HT-29 (cell line): ENCODE results near the gene TEX29. TPM values are rescaled to one million over a fixed set of nuclear protein-coding genes. Genes with fewer than 3 reads are reported as not detected.

Experiments used
- DNase-seq: peaks from one replicate; pipeline ENCODE4 v3.0.0-alpha.2; 2015; ENCODE audit warnings: low spot score
- total RNA-seq: library from RNA; depleted of rRNA; stranded (reverse); fragments of >200 nt; shearing (Covaris generic); gene quantifications from 2 replicates; pipeline ENCODE4 v1.2.3, GENCODE V29; 2014

TEX29 gene
- total RNA-seq, 1 experiment from 2014 or later: not detected

DNA sequence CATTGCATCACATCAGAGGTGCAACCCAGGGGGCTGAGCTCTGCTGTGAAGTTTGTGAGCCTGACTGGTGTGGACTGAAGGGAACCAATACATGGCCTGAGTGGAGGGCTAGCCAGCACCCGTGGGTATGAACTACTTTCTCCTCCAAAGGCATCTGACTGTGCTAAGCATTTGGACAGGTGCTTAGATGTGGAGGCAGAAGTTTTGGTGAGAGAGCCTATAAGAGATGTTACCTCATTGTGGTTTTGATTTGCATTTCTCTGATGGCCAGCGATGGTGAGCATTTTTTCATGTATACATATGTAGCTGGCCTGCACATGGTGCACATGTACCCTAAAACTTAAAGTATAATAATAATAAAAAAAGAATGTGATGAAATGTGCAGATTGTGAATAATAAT is 46.9 kb downstream of the TEX29 start:
- DNase-seq: no peak

DNA sequence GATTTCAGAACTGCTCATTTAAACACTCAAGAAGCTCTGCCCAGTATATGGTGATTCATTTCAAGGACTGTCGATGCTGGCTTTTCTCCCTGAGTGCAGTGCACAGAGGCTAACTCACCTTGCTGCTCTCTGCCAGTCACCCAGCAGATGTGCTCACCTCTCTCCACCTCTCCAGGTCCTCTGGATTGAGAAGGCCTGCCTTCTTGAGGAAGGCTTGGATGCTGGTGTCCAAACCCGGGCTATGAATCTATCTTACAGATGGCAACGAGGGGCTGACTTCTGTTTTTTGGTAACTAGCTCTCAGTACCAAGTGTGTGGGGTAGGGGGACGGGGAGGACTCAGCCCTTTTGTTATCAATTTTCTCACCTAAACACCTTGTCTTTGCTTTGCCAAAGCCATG is 47.6 kb downstream of the TEX29 start:
- DNase-seq: no peak

DNA sequence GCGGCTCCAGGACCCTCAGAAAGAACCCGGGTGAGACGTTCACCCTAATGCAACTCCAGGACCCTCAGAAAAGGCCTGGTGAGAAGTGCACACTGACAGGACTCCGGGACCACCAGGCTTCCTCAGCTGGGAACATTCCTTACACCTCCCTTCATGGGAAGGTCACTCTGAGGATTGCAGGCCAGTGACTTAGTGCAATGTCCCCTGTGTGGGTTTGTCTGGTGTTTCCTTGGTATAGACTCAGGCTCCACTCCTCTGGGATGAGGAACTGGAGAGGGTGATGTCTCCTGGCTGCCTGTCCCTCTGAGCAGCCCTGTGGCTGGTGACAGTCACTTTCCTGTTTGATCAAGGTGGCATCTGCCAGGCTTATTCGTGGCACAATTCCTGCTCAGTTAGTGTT is 49.7 kb downstream of the TEX29 start:
- DNase-seq: no peak

DNA sequence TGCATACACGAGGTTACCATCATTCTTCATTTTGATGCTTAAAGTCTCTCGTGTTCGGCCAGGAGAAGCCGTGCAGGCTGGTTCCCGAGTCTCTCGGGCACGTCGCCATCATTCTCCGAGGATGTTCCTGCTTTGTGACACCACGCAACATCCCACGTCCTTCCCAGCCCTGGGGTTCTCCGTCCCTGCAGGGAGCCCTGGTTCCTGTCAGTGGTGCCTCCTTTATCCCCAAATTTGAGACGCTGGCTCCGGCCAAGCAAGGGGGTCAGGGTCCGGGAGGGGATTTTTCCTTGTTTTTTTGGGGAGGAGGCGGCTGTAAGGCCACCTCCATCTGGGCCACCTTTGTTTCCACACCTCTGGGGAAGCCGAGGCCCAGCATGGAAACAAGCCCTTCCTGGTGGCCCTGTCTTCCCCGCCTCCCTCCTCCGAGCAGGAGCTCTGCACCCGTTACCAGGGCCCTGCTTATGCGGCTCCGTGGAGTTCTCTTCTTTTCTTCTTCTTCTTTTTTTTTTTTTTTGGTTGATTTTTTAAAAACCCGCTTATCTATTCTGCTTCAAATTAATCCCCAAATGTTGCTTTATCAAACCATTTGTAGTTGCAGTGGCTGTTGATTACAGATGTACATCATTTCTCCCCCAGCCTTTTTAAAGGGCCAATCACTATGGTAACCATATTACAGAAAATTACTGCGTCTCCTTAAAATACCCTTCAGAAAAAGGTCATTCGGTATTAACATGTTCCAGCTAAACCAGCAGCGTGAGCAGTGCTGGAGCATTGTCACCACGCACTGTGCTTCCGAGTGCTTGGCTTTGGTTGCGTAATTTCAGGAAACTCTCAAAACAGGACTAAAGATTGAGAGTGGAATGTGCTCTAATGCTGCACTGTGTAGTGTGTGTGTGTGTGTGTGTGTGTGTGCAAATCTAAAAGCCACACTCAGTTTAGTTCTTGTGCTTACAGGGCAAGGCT is 50.4 kb downstream of the TEX29 start:
- DNase-seq: no peak

DNA sequence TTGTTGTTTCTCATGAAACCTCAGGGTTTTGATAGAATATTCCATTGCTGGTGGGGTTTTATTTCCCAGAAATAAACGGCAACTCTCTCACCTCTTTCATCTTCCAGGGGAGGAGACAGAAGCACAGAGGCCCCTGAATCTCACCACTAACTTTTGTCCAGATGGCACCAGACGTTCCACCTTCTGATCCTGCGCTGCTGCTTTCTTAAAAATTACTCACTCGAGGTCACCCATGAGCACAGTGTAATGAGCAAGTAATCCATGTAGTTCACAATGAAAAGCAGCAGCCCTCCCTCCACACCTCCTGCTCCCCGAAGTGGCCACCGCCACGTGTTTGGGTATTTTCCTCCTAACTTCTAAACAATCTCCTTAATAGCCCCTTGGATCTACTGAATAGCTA is 51.3 kb downstream of the TEX29 start:
- DNase-seq: no peak

DNA sequence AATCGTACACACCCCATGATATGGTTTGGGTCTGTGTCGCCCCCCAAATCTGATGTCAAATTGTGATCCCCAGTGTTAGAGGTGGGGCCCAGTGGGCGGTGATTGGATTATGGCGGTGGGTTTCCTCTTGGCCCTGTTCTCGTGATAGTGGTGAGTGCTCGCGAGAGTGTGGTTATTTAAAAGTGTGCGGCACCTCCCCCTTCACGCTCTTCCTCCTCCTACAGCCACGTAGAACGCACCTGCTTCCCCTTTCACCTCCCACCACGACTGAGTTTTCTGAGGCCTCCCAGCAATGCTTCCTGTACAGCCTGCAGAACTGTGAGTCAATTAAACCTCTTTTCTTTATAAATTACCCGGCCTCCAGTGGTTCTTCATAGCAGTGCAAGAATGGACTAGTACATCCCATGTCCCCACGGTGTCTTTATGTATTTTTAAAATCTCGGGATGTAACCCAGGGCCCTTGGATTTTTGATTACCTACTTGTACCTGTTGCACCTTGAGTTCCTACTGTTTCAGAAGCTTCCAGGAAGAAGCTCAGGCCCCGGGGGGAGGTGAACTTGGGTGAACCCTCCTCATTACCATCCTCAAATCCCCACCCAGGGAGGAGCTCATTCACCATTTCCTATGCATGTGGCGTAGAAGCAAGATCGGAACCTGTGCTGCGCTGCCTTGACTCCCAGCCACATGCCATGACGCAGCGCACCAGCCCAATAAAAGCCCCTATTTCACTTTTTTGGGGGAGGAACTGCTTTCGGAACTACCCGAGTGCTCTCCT is 52.4 kb downstream of the TEX29 start:
- DNase-seq: no peak

DNA sequence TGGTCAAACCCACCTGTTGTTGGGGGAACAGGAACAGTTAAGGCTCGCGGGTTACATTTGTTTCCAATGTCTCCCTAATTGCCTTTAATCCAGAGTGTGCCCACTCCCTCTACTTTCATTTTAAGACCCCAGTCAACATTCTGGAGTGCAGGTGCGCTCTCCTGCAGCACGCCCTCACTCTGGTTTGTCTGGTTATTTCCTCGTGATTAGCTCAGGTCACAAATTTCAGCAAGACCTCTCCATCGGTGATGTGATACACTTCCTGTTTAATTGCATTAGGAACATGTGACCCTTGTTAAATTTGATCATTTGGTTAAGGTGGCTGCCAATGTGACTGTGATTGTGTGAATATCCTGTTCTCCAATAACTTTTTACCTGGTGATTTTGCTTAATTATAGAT is 53.0 kb downstream of the TEX29 start:
- no peak for DNase-seq

DNA sequence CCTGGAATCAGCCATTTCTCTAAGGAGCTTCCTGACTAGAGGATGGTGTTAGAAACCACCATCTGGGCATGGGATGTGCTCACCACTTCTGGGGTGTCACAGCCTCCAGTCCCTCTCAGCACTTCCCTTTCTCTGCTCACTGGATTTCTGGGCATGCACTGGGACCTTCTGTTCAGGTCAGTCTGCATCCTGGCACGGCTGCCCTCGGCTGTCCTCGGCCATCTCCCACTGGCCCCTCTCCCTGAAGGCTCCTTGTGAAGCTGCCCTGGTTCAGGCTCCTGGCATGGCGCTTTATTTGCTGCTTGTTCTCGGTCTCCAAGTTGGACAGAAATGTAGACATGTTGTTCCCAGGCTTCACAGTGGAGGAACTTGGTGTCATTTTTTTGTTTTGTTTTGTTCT is 60.0 kb downstream of the TEX29 start:
- DNase-seq: no peak

DNA sequence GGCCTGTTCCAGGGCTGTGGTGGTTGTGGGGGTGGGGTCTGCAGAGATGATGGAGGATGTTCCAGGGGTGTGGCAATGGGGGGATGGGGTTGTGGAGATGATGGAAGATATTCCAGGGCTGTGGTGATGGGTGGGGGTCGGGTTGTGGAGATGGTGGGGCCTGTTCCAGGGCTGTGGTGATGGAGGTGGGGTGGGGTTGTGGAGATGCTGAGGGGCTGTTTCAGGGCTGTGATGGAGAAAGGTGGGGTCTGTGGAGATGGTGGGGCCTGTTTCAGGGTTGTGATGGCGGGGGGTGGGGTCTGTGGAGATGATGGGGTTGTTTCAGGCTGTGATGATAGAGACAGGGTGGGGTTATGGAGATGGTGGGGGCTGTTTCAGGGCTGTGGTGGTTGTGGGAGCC is 62.0 kb downstream of the TEX29 start:
- DNase-seq: no peak

DNA sequence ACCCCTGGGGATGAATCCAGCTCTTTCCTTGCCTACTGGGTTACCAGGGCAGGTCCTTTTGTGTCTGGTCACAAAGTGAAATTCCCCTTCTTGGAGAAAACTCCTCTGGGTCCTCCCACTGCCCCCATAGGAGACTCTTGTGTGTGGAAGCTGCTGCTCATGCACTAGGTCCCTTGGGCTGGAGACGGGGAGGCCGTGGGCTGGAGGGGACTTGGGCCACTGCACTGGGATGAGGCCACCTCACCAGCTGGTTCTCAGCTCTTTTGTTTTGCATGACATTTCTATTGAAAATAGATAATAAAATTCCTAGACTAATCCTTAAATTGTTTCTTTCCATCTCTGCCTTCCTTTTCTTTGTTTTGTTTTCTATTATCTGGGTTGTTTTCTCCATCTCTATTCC is 62.4 kb downstream of the TEX29 start:
- DNase-seq: no peak

DNA sequence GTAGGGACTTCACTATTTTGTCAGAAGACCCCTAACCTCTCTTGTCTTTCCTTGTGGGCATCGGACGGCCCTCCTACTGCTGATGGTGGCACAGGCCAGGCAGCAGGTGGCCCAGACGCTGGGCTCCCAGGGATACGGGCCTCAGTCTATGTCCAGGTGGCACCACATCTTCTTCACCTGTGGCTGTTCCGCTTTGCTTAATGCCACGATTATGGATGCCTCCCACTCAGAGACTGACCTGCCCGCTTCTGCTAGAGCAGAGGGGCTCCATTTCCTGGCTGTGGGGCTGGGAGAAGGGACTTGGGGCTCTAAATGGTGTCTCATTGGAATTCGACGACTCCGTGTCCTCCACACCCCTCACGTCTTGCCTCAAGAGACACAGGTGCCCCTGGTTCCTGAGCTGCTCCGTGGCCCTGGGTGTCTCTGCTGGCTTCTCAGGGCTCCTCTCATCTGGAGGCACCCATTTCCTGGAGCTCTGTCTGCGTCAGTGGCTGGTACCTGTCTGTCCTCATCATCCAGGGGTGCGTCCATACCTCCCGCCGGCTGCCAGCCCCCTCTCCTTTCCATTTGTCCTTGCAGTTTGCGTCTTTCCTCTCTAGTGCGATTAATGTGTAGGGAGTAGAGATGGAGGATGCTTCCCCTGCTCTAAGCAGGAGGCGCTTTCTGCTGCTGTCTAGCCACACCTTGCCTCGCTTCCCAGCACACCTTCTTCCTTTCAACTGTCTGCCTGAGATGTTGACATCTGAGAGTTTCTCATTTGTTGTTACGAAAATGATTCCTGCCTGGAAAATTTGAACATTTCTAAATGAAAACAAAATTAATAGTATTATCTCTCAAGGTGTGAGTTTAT is 63.4 kb downstream of the TEX29 start:
- no peak for DNase-seq

DNA sequence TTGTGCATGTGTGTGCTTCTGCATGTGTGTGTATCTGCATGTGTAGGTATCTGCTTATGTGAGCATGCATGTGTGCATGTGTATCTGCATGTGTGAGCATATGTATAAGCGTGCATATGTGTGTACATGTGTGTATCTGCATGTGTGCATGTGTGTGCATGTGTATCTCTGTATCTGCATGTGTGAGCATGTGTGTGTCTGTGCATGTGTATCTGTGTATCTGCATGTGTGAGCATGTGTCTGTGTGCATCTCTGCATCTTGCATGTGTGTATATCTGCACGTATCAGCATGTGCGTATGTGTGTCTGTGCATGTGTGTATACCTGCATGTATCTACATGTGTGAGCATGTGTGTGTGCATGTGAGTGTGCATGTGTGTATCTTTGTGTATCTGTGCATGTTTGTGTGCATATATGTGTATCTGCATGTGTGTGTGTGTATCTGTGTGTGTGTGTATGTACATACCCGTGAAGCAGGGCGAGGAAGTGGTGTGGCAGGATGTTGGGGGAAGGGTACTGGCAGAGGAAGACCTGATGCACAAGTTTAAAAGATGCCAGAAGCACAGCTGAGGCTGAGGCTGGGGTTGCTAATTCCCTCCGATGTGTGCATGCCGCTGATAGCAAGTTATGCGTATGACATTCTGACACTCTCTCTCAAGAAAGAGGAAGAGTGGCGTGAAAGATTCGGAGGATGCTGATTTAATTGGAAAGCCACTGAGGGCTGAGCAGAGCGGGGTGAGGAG is 64.2 kb downstream of the TEX29 start:
- no peak for DNase-seq

DNA sequence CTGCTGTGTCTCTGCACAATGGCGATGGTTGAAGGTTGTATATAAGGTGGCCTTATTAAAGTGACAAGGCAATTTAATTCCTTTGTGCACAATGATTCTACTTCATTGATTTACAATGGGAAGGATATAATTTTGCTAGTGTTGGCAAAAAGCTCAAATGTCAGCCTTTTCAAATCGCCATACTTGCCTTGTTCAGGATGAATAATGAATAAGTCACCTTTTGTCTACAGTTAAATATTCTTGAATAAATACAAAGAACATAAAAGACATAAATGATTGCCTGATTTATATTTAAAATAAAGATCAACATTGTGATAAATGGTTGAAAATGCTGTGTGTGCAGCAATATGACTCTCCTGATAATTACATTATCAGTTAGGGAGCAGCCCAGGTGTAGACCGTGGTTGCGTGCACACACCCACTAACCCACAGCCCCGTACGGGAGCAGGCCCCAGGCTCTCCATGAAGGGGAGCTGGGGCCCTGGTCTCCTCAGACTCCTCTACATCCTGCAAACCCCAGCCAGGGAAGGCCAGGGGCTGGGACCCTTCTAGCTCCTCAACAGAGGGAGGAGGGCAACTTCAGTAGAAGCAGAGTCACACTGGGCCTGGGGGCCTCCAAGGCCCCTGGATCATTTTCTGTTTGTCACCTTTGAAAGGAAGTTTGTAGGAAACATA is 64.9 kb downstream of the TEX29 start:
- DNase-seq: no peak

DNA sequence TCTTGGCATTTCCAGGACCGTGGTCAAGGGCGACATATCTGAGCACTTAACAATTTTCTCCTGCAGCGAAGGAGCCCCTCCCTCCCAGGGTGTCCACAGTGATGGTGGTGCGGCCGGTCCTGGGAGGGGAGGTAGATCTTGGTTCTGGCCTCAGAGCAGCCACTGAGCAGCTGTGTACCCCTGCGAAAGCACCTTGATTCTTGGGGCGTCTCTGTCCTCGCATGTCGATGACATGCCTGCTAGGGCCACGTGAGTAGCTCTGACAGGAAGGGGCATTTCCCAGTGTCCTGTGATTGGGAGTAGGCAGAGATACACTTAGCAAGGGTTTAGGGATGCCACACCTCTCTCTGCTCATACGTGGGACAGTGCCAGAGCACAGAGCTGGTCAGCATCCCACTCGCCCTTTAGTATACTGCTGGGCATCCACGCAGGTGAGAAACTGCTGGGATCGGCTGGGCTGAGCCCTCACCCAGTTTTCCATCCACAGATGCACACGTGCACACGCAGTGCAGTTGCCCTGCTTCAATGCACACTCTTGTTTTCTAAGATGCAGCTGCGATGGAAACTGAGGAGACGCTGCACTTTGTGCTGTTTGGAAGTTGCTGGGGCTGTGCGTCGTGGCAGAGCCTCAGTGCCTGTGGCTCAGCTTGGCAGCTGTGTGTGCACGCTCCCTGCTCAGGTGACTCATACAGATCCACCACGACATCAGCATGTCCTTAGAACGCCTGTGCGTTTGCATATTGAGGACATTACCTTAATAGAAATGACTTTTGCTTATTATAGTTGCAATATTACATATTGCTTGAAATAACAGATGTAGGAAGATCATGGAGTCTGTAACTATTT is 66.8 kb downstream of the TEX29 start:
- no peak for DNase-seq

DNA sequence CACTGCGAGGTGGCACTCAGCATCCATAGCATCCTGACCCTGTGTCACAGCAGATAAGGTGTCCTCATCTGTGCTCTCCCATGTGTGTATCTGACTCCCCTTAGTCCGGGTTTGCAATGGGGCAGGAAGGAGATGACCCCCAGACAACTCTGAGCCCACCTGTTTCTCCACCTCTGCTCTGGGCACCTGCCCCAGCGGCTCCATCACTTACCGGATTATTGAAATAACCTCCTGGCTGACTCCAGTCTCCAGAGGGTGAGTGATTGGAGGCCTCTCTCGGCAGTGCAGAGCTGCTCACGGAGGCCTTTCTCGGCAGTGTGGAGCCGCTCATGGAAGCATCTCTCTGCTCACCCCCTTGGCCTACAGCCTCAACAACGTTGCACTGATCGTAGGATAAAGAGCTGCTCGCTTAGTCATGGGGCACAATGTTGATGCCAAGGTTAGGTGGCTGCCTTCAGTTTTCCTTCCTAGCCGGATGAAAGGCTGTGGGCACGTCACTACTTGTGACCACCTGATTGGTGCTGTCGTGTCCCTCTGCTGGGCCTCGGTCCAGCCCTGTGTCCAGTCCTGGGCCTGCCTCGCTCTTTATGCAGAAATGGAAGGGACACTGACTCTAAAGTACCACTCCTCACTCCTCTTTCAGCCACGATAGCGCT is 67.6 kb downstream of the TEX29 start:
- no peak for DNase-seq

DNA sequence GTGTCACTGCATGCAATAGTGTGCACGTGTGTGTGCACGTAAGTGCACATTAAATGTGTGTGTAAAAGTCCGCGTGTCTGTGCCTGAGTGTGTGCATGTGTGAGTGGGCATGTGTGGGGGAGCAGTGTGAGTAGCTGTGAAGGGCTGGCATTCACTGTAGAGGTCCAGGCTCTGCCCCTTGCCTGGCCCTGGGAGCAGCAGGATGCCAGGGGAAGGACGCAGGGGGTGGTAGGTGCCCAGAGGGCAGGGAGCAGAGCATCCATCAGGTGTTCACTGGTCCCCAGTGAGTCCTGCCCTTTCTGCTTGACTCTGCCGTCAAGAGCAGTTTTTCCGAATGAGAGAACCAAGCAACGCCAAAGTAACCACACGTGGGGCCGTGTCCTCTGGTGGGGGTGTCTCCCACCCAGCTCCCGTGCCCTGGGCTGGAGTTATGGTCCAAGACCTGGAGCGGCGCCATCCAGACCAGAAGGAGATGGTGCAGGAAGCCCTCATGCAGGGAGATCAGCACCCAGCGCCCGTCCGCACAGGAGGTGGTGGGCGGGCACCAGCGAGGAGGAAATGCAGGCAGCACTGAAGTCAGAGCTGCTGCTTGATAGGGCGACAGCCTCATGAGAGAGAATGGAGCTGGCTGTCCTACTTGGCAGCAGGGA is 68.5 kb downstream of the TEX29 start:
- no peak for DNase-seq

DNA sequence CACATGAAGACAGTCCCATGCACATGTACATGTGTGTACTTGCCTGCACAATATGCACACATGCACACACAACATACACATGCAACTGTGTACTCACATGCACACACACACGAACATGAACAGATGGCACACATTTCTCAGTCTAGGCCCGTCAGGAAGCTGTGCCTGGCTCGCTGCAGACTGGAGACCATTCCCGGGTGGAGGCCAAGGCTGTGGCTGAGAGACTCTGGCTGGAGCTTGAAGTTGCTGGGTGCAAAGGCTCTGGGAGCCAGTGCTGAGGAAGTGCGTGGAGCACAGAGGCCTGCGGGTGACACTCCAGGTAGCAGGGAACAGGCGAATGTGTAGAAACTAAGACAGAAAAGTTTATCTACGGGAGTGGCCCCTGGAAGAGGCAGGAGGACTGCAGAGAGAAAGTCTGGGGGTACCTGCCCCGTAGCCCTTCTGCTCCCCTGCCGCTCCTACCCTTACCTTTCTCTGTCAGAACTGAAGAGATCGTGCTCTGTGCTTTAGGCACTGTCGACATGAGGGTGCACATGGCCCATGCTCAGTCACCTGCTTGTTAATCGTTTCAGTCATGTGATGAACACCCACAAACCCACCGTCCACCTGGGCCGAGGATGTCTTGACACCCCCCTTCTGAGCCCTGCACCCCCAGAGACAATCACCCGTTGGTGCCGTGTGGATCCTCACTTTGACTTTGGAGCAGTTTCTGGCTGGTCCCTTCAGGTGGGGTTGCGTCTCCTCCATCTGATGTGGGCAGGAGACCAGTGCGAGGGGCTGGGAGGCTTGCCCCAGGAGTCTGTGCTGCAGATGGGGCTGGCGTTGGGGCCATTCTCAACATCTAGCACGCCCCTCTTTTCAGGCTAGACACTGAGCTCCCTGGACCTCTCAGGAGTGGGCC is 69.4 kb downstream of the TEX29 start:
- DNase-seq: no peak
